ENCODE results near the gene C14orf132.

C14orf132 gene

GRCh38 chr14:96029089-96029645 lies 10.0 kb upstream of the C14orf132 start:
- TF ChIP-seq, protein P1, sequence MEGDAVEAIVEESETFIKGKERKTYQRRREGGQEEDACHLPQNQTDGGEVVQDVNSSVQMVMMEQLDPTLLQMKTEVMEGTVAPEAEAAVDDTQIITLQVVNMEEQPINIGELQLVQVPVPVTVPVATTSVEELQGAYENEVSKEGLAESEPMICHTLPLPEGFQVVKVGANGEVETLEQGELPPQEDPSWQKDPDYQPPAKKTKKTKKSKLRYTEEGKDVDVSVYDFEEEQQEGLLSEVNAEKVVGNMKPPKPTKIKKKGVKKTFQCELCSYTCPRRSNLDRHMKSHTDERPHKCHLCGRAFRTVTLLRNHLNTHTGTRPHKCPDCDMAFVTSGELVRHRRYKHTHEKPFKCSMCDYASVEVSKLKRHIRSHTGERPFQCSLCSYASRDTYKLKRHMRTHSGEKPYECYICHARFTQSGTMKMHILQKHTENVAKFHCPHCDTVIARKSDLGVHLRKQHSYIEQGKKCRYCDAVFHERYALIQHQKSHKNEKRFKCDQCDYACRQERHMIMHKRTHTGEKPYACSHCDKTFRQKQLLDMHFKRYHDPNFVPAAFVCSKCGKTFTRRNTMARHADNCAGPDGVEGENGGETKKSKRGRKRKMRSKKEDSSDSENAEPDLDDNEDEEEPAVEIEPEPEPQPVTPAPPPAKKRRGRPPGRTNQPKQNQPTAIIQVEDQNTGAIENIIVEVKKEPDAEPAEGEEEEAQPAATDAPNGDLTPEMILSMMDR (conservative IDR thresholded peaks at IDR 0.05; ENCODE audit: control insufficient read depth, insufficient read depth, low read depth, low read length): no peak
- no peak for DNase-seq (ENCODE audit: low read depth)
- H3K4me3 ChIP-seq (ENCODE audit: control insufficient read depth, low read depth, low read length): no peak overlapping the region

DNA sequence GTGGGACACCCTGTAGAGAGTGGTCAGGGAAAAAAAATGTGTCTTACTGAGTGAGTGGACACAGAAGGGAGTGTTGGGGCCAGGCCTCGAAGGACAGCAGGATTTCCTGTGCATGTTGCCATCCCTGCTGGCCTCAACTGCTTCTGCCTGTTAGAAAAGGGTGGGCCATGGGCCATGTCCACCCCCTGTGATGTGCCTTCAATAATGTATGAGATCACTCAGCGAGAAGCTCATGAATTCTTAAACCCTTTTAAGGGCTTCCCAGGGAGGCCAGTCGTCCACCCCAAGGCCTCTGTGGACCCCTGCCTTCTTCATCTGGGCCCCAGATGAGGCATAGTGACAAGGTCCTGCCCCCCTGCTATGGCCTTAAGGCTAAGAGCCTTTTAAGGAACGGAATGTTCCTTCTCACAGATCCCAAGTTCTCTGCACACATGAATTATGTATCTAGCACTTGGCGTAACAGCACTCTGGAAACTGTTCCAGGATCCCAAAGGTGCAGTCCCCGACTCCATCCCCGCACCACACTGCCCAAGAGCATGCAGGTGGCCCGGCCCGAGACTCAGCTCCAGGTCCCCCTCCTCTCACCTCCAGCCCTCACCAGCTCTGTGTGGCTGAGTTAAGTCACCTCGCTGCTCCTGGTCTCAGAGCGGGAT lies 8.9 kb upstream of the C14orf132 start:
- DNase-seq (ENCODE audit: low read depth): no peak
- H3K4me3 ChIP-seq (ENCODE audit: control insufficient read depth, low read depth, low read length): no peak overlapping the region
- TF ChIP-seq, protein P1 (conservative IDR thresholded peaks at IDR 0.05; ENCODE audit: control insufficient read depth, insufficient read depth, low read depth, low read length): no peak

GRCh38 chr14:96031691-96032090 lies 7.5 kb upstream of the C14orf132 start:
- TF ChIP-seq, protein P1 (conservative IDR thresholded peaks at IDR 0.05; ENCODE audit: control insufficient read depth, insufficient read depth, low read depth, low read length): no peak
- no peak for DNase-seq (ENCODE audit: low read depth)
- no peak overlapping the region for H3K4me3 ChIP-seq (ENCODE audit: control insufficient read depth, low read depth, low read length)

- no peak for DNase-seq (ENCODE audit: low read depth)
- TF ChIP-seq, protein P1 (conservative IDR thresholded peaks at IDR 0.05; ENCODE audit: control insufficient read depth, insufficient read depth, low read depth, low read length): no peak
- no peak overlapping the region for H3K4me3 ChIP-seq (ENCODE audit: control insufficient read depth, low read depth, low read length)
Measured at GRCh38 chr14:96035456-96035855, 3.7 kb upstream of the C14orf132 start.

DNA sequence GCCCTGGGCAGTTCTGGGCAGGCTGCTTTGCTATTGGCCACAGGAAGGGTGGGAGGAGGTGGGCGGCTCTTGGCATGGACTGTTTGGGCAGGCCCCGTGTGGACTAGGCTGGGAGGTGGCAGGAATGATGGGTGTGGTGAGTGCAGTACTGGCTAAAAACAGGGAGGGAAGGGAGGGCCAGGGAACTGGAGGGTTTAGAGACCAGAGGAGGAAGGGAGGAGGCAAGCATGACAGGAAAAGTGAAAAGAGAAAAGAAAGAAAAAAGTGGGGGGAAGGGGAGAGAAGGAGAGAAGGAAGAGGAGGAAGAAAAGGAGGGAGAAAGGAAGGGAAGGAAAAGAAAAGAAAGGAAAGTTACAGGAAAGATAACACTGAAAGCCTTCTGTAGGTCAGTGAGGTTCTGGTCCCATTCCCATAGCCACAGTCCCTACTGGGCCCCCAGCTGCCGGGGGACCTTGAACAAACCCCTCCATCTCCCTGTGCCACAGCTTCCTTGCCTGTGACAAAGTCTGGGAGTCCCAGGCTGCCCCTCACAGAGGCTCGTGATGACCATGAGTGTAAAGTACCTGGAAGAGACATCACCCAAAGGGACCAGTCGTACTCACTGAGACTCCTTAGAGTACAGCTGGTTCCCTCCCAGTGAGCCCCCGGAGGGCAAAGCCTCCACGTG lies 1.1 kb upstream of the C14orf132 start:
- H3K4me3 ChIP-seq (ENCODE audit: control insufficient read depth, low read depth, low read length): no peak overlapping the region
- peak; percentile 53 for DNase-seq (ENCODE audit: low read depth)
- TF ChIP-seq, protein P1 (conservative IDR thresholded peaks at IDR 0.05; ENCODE audit: control insufficient read depth, insufficient read depth, low read depth, low read length): no peak

DNA sequence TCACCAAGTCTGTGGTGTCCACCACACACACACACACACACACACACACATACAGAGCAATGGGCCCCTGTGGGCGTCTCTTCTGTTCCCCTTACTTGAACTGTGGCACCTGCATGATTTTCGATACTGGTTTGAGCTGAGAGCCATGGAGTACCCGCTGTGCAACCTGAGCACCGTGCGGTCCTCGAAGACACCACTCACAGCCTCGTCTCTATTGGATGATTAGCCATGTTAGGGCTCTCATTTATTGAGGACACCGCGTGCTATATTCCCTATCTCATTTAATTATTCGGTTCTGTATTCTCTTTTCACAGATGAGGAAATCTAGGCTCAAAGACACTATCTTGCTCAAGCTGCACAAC lies 623 bp upstream of the C14orf132 start:
- H3K4me3 ChIP-seq (ENCODE audit: control insufficient read depth, low read depth, low read length): peak overlapping the region; percentile 65
- TF ChIP-seq, protein P1 (conservative IDR thresholded peaks at IDR 0.05; ENCODE audit: control insufficient read depth, insufficient read depth, low read depth, low read length): no peak
- DNase-seq (ENCODE audit: low read depth): peak; percentile 5

Data from fibroblast of mammary gland (primary cell).